ENCODE data around the gene EPS8. TPM values are rescaled to one million over a fixed set of nuclear protein-coding genes. Genes with fewer than 3 reads are reported as not detected.

The EPS8 gene
- polyA plus RNA-seq, 1 experiment = 69.9 TPM

DNA sequence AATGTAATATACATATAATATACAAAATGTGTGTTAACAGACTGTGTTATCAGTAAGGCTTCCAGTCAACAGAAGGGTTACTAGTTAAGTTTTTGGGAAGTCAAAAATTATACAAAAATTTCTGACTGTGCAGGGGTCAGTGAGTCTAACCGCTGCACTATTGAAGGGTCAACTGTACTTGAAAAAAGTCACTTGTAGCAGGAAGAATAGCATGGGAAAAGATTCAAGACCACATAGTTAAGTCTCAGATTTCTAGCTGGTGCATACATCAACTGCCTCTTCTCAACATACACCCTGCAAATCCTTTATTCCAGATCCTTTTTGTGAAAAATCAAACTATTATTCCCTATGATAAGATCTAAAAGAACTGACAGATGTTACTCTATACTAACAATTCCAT lies 5.9 kb downstream of the EPS8 start:
- TF ChIP-seq, protein P1, sequence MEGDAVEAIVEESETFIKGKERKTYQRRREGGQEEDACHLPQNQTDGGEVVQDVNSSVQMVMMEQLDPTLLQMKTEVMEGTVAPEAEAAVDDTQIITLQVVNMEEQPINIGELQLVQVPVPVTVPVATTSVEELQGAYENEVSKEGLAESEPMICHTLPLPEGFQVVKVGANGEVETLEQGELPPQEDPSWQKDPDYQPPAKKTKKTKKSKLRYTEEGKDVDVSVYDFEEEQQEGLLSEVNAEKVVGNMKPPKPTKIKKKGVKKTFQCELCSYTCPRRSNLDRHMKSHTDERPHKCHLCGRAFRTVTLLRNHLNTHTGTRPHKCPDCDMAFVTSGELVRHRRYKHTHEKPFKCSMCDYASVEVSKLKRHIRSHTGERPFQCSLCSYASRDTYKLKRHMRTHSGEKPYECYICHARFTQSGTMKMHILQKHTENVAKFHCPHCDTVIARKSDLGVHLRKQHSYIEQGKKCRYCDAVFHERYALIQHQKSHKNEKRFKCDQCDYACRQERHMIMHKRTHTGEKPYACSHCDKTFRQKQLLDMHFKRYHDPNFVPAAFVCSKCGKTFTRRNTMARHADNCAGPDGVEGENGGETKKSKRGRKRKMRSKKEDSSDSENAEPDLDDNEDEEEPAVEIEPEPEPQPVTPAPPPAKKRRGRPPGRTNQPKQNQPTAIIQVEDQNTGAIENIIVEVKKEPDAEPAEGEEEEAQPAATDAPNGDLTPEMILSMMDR (IDR thresholded peaks at IDR 0.05; ENCODE audit: low read depth, low read length) = no peak
- ChIA-PET POLR2A (no interaction called here), CTCF (no interaction called here)
- no peak overlapping the region for H3K27ac ChIP-seq (ENCODE audit: low read depth, low read length)
- no peak overlapping the region for H3K4me3 ChIP-seq (ENCODE audit: low read depth, low read length)
- H3K27me3 ChIP-seq (ENCODE audit: control insufficient read depth, insufficient read depth, low read length) = no peaks in the 10 kb centered on the region
- no peak for DNase-seq (ENCODE audit: low read depth, low spot score)
- no peaks in the 10 kb centered on the region for H3K9me3 ChIP-seq (ENCODE audit: control insufficient read depth, insufficient read depth, low read length)

DNA sequence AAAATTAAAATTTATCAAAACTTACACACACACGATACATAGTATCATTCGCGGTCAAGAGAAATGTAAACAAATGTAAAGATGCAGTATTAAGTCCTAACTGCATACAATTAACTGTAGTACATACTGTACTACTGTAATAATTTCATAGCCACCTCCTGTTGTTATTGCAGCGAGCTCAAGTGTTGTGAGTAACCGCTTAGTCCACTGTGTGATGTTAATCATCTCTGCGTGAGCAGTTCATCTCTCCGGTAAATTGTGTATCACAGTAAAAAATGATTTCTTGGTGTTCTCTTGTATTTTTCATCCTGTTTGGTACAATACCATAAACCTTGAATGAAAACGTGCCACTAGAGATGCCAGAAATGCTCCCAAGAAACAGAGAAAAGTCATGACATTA lies 6.5 kb downstream of the EPS8 start:
- no peak overlapping the region for H3K27ac ChIP-seq (ENCODE audit: low read depth, low read length)
- CTCF ChIA-PET = no interaction called here
- POLR2A ChIA-PET = no interaction called here
- H3K4me3 ChIP-seq (ENCODE audit: low read depth, low read length) = no peak overlapping the region
- no peaks in the 10 kb centered on the region for H3K27me3 ChIP-seq (ENCODE audit: control insufficient read depth, insufficient read depth, low read length)
- TF ChIP-seq, protein P1 (IDR thresholded peaks at IDR 0.05; ENCODE audit: low read depth, low read length) = no peak
- H3K9me3 ChIP-seq (ENCODE audit: control insufficient read depth, insufficient read depth, low read length) = no peaks in the 10 kb centered on the region
- no peak for DNase-seq (ENCODE audit: low read depth, low spot score)

DNA sequence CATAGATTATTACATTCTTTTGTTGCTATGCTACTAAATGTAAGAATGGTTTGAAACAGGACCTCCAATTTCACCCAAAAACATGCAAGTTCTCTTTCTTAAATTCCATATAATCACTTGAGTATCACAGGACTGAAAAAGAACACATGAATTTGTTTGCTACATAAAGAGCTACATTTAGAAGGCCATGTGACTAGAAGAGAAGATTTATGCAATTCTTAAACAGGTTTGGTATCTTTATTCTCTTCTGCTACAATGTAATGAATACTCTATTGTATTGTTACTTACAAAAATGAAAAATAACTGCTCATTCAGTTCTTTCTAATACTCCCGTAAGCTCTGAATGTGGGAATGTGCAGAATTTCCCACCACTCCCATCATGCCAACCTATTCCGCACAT lies 9.3 kb downstream of the EPS8 start:
- no peaks in the 10 kb centered on the region for H3K27me3 ChIP-seq (ENCODE audit: control insufficient read depth, insufficient read depth, low read length)
- no peak overlapping the region for H3K4me3 ChIP-seq (ENCODE audit: low read depth, low read length)
- peak overlapping the region; percentile 70 for H3K27ac ChIP-seq (ENCODE audit: low read depth, low read length)
- TF ChIP-seq, protein P1 (IDR thresholded peaks at IDR 0.05; ENCODE audit: low read depth, low read length) = no peak
- no peaks in the 10 kb centered on the region for H3K9me3 ChIP-seq (ENCODE audit: control insufficient read depth, insufficient read depth, low read length)
- ChIA-PET CTCF (interaction anchor here (1.7 kb wide), 1 partner anchor 195 kb away, joined by 4 read pairs; no protein-coding TSS in a partner anchor), POLR2A (interaction anchor here (1.7 kb wide), 1 partner anchor 10 kb away, joined by 11 read pairs; the partner anchor contains the start of gene EPS8)
- DNase-seq (ENCODE audit: low read depth, low spot score) = no peak

DNA sequence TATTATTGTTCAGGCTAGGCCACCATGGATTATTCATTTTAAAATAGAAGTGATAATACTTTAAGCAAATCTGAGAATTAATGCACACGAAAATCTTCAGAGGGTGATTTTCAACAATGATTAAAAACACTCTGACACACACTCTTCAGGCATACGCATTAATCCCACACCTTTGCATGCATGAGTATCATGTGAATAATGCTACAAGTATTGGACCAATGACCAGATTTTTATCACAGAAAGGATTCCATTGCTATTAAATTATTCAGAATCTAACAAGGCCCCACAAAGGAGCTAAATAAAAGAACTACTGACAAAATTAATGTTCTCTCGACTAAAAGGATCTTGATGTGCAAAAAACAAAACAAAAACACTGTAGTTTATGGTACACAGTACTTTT lies 11.1 kb downstream of the EPS8 start:
- no peak for DNase-seq (ENCODE audit: low read depth, low spot score)
- Histone ChIP-seq H3K9me3 (ENCODE audit: control insufficient read depth, insufficient read depth, low read length) (no peaks in the 10 kb centered on the region), H3K27ac (ENCODE audit: low read depth, low read length) (no peak overlapping the region), H3K27me3 (ENCODE audit: control insufficient read depth, insufficient read depth, low read length) (no peaks in the 10 kb centered on the region), H3K4me3 (ENCODE audit: low read depth, low read length) (no peak overlapping the region)
- POLR2A ChIA-PET = no interaction called here
- TF ChIP-seq, protein P1 (IDR thresholded peaks at IDR 0.05; ENCODE audit: low read depth, low read length) = no peak
- CTCF ChIA-PET = interaction anchor here (0.6 to 1.0 kb wide), 2 partner anchors 10 to 501 kb away, joined by 3 to 4 read pairs; no protein-coding TSS in a partner anchor

DNA sequence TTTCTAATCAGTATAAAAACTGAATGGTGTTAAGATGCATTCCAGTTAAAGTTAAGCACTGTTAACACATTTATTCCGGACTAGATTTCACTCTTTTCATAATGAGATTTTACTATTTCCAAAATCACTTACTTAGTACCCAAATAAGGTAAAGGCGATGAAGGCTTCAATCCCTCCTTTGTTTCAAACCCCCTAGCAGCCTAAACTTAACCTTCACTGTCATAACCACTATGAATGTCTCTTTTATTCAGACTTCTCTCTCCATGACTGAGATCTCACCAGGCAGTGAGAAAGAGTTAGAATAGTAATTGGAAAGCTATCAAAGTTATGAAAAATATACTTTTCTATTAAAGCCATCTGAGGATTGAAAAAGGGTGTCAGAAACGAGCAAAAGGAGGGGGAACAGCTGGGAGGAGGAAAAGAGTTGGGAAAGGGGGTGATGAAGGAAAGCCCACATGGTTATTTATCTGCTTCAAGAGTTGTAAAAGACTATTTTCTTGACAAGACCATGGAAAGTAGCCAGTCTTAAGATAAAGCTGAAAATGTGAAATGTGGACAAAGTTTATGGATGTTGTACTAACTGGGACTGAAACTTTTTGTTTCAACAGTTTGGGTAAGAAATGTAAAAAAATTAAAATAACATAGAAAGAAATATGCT lies 11.7 kb downstream of the EPS8 start:
- Histone ChIP-seq H3K27ac (ENCODE audit: low read depth, low read length) (no peak overlapping the region), H3K4me3 (ENCODE audit: low read depth, low read length) (no peak overlapping the region), H3K9me3 (ENCODE audit: control insufficient read depth, insufficient read depth, low read length) (no peaks in the 10 kb centered on the region), H3K27me3 (ENCODE audit: control insufficient read depth, insufficient read depth, low read length) (no peaks in the 10 kb centered on the region)
- POLR2A ChIA-PET = no interaction called here
- TF ChIP-seq, protein P1 (IDR thresholded peaks at IDR 0.05; ENCODE audit: low read depth, low read length) = no peak
- CTCF ChIA-PET = interaction anchor here (1.0 kb wide), 1 partner anchor 11 kb away, joined by 3 read pairs; no protein-coding TSS in a partner anchor
- DNase-seq (ENCODE audit: low read depth, low spot score) = no peak
